Suprapubic skin (tissue), 4 donors: ENCODE results near the gene C1QTNF9. TPM values are rescaled to one million over a fixed set of nuclear protein-coding genes. Genes with fewer than 3 reads are reported as not detected.
"Not testable (repeated sequence)": the region's sequence is repeated elsewhere in the genome, so short reads cannot be mapped to it uniquely, and the experiment has no call there.

Experiments
- DNase-seq, 2 donors: peaks; one replicate each; pipeline ENCODE4 v3.0.0-alpha.2; 2019; ENCODE audit warnings: low spot score in 2 of 2
- H3K27ac ChIP-seq: fragments of 200-600 bp; sonication (generic); one replicate; pipeline ENCODE4 v1.5.1; 2019
- H3K27me3 ChIP-seq: fragments of 200-600 bp; sonication (generic); one replicate; pipeline ENCODE4 v1.5.1; 2019
- H3K36me3 ChIP-seq: fragments of 200-600 bp; sonication (generic); one replicate; pipeline ENCODE4 v1.5.1; 2019
- H3K4me1 ChIP-seq: fragments of 200-600 bp; sonication (generic); one replicate; pipeline ENCODE4 v1.5.1; 2019
- H3K4me3 ChIP-seq: fragments of 200-600 bp; sonication (generic); one replicate; pipeline ENCODE4 v1.5.1; 2019; ENCODE audit warnings: mild to moderate bottlenecking
- H3K9me3 ChIP-seq: fragments of 200-600 bp; sonication (generic); one replicate; pipeline ENCODE4 v1.5.1; 2019
- CTCF ChIP-seq, 2 donors: fragments of 200-600 bp in 1 of 2; fragments of 450-650 bp in 1 of 2; sonication (generic) in 1 of 2; IDR thresholded peaks; one replicate each; pipeline ENCODE4 v1.5.1; 2016 to 2019; ENCODE audit warnings: antibody characterized with exemption in 2 of 2, mild to moderate bottlenecking in 1 of 2, moderate library complexity in 1 of 2
- EP300 ChIP-seq: sonication (generic); formaldehyde crosslinking; IDR thresholded peaks from one replicate; pipeline ENCODE4 v1.6.1; 2017; ENCODE audit warnings: antibody characterized with exemption
- POLR2A ChIP-seq, 2 donors: fragments of 450-650 bp; IDR thresholded peaks; one replicate each; pipeline ENCODE4 v1.6.1; 2017; ENCODE audit warnings: antibody characterized with exemption in 2 of 2, mild to moderate bottlenecking in 2 of 2, moderate library complexity in 2 of 2
- POLR2AphosphoS5 ChIP-seq, 3 donors: sonication (generic); formaldehyde crosslinking; IDR thresholded peaks; one replicate each; pipeline ENCODE4 v1.6.1; 2017; ENCODE audit warnings: antibody characterized with exemption in 3 of 3
- WGBS: methylation state at CpG from one replicate; pipeline ENCODE4 v1.1.5; 2018; 5-methylcytosine and 5-hydroxymethylcytosine counted together
- total RNA-seq, 4 donors: library from RNA; depleted of rRNA; stranded (reverse); fragments of >200 nt; gene quantifications; one replicate each; pipeline ENCODE4 v1.1.0, GENCODE V29; 2016

The C1QTNF9 gene
- total RNA-seq, 4 donors from 2014 or later = 0.42 to 0.49 TPM; not detected in 2

DNA sequence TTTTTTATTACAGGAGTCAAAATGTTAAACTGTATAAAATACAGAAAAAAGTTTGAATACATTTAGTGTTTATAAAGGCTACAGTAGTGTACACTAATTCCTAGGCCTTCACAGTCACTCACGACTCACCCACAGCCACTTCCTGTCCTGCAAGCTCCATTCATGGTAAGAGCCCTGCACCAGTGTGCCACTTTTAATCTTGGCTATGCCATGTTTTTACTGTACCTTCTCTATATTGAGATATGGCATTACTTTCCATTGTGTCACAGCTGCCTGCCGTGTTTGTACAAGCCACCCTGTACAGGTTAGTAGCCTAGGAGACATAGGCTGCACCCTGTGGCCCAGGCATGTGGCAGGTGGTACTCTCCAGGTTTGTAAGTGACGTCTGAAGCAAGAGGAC is 32.1 kb downstream of the C1QTNF9 start:
- H3K4me1 ChIP-seq = no peaks in the 10 kb centered on the region
- WGBS = 73% methylated on average over 3 of the region's 3 CpGs
- no peak overlapping the region for H3K27ac ChIP-seq
- no peak overlapping the region for H3K4me3 ChIP-seq
- DNase-seq = no peak
- H3K9me3 ChIP-seq = no peaks in the 10 kb centered on the region
- H3K36me3 ChIP-seq = no peaks in the 10 kb centered on the region
- peaks cover 13% of the 10 kb centered on the region for H3K27me3 ChIP-seq
- TF ChIP-seq EP300 = no peak

DNA sequence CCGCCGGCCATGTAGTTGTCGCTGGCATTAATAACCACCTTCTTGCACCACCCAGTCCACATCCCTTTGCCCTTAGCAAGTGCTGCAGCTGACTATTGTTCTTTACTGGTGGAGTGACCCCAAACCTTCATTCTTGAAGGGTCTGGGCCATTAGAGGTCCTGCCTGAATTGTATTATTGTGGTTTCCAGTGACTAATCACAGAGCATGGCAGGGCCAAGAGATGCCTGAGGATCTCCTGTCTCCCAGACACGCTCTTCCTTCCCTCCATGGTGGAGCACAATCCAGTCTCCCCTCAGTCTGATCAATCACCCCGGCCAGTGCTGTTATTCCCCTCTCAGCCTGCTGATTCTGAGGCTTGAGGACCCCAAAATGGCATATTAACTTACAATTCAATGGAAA is 39.0 kb downstream of the C1QTNF9 start:
- Histone ChIP-seq H3K9me3 (no peaks in the 10 kb centered on the region), H3K27ac (no peak overlapping the region), H3K4me1 (no peaks in the 10 kb centered on the region), H3K4me3 (no peak overlapping the region), H3K36me3 (no peaks in the 10 kb centered on the region), H3K27me3 (no peaks in the 10 kb centered on the region)
- no peak for TF ChIP-seq EP300
- TF ChIP-seq POLR2A (IDR thresholded peaks at IDR 0.05) = no peak
- no peak for TF ChIP-seq POLR2AphosphoS5 (IDR thresholded peaks at IDR 0.05)
- no peak for TF ChIP-seq CTCF (IDR thresholded peaks at IDR 0.05)
- no peak for DNase-seq
- 65% methylated on average over 5 of the region's 5 CpGs for WGBS

DNA sequence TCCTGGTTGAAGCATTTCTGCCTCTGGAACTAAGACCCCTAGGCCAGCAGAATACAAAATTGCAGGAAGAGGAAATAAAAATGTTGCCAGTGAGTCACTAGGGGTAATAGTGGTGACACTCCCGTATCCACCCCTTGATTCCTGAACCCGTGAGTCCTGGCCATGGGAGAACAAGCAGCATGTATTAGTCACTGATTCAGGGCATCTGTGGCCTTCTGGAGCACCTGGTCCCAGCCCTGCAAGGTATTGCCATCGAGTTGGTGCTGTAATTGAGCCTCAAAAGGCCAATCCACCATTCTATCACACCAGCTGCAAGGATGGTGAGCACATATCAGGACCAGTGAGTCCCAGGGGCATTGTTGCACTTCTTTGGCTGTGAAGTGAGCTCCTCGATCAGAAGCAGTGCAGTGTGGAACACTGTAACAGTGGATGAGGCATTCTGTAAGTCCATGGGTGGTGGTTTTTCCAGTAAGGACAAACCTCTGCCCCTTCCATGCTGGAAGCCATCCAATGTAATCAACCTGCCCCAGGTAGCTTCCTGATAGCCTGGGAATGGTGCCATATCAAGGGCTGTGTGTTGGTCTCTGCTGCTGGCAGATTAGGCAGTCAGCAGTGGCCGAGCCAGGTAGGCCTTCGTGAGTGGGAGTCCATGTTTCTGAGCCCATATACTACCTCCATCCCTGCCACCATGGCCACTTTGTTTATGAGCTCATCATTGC is 39.6 kb downstream of the C1QTNF9 start:
- TF ChIP-seq POLR2A (IDR thresholded peaks at IDR 0.05) = no peak
- no peak for TF ChIP-seq EP300
- TF ChIP-seq POLR2AphosphoS5 (IDR thresholded peaks at IDR 0.05) = no peak
- no peak for TF ChIP-seq CTCF (IDR thresholded peaks at IDR 0.05)
- H3K27ac ChIP-seq = no peak overlapping the region
- H3K9me3 ChIP-seq = no peaks in the 10 kb centered on the region
- no peaks in the 10 kb centered on the region for H3K4me1 ChIP-seq
- no peak for DNase-seq
- WGBS = 53% methylated on average over 6 of the region's 6 CpGs
- no peak overlapping the region for H3K4me3 ChIP-seq
- H3K36me3 ChIP-seq = no peaks in the 10 kb centered on the region
- no peaks in the 10 kb centered on the region for H3K27me3 ChIP-seq

DNA sequence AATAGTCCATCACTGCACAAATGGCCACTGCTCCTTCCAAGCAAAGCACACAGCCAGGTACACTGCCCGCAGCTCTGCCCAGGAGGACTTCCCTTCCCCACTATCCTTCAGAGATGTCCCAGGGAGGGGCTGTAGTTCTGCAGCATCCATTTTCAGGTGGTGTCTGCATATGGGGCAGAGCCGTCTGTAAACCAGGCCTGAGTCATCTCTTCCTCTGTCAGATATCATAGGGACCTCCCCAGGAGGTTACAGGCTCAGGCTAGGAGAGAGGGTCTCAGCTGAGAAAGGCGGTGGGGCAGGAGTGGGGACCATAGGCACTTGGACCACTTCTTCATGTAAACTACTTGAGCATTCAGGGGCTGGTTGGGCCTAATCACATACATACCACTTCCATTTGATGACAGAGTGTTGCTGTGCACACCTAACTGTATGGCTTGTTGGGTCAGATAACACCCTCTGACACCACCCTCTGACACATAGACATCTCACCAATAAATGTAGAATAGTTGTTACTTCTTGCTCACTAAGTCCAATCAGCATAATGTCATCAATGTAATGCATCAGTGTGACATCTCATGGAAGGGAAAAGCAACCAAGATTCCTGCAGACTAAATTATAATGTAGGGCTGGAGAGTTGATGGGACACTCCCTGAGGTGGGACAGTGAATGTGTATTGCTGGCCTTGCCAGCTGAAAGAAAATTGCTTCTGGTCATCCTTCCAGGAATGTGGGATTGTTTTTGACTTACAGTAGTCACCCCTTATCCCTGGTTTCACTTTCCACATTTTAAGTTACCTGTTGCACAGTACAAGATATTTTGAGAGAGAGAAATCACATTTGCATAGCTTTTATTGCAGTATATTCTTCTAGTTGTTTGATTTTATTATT is 40.6 kb downstream of the C1QTNF9 start:
- H3K27me3 ChIP-seq, H3K4me1 ChIP-seq, H3K27ac ChIP-seq, H3K4me3 ChIP-seq, DNase-seq, H3K9me3 ChIP-seq, H3K36me3 ChIP-seq: not testable (repeated sequence)
- WGBS = 93% methylated on average over 3 of the region's 3 CpGs

- no peak overlapping the region for H3K4me3 ChIP-seq
- H3K27ac ChIP-seq = no peak overlapping the region
- H3K36me3 ChIP-seq = no peaks in the 10 kb centered on the region
- H3K27me3 ChIP-seq = no peaks in the 10 kb centered on the region
- 84% methylated on average over 3 of the region's 3 CpGs for WGBS
- no peak for DNase-seq
- TF ChIP-seq CTCF (IDR thresholded peaks at IDR 0.05) (no peak), POLR2A (IDR thresholded peaks at IDR 0.05) (no peak), EP300 (no peak), POLR2AphosphoS5 (IDR thresholded peaks at IDR 0.05) (no peak)
- H3K9me3 ChIP-seq = no peaks in the 10 kb centered on the region
- H3K4me1 ChIP-seq = no peaks in the 10 kb centered on the region
Observed at GRCh38 chr13:24351423-24351822, 42.0 kb downstream of the C1QTNF9 start.

- DNase-seq = no peak
- H3K4me1 ChIP-seq = no peaks in the 10 kb centered on the region
- H3K27ac ChIP-seq = no peak overlapping the region
- TF ChIP-seq EP300 (no peak), POLR2AphosphoS5 (IDR thresholded peaks at IDR 0.05) (no peak), CTCF (IDR thresholded peaks at IDR 0.05) (no peak), POLR2A (IDR thresholded peaks at IDR 0.05) (no peak)
- 59% methylated on average over 1 of the region's 1 CpG for WGBS
- H3K27me3 ChIP-seq = no peaks in the 10 kb centered on the region
- no peaks in the 10 kb centered on the region for H3K36me3 ChIP-seq
- H3K4me3 ChIP-seq = no peak overlapping the region
- H3K9me3 ChIP-seq = no peaks in the 10 kb centered on the region
Observed at GRCh38 chr13:24353736-24354135, 44.4 kb downstream of the C1QTNF9 start.
